ENCODE results near the gene MAPK9. TPM values are rescaled to one million over a fixed set of nuclear protein-coding genes. Genes with fewer than 3 reads are reported as not detected.
A peak's percentile ranks its signal among the peaks of the same experiment; 100 is the strongest.

MAPK9 gene
- total RNA-seq, 1 donor from 2014 or later: 30.3 TPM

GRCh38 chr5:180328296-180329137 is 36.6 kb upstream of the MAPK9 start:
- H3K4me1 Mint-ChIP-seq: no peaks in the 10 kb centered on the region
- CTCF ChIA-PET: interaction anchor here (0.5 to 2.4 kb wide), 11 partner anchors 9 to 527 kb away, joined by 3 to 39 read pairs (median 6); partner anchors contain the start of gene MAPK9
- H3K4me3 Mint-ChIP-seq: no peak overlapping the region
- no peak overlapping the region for H3K27ac Mint-ChIP-seq
- TF ChIP-seq CTCF (IDR thresholded peaks at IDR 0.05): no peak
- intact Hi-C loops (cut with micrococcal nuclease): loop anchor here (1.0 kb wide), 1 partner anchor 35 kb away; no protein-coding TSS in a partner anchor
- POLR2A ChIA-PET: interaction anchor here (0.7 kb wide), 1 partner anchor 35 kb away, joined by 4 read pairs; no protein-coding TSS in a partner anchor
- DNase-seq (peak; percentile 70), ATAC-seq (ENCODE audit: low read depth) (peak; percentile 75)
- H3K36me3 Mint-ChIP-seq (ENCODE audit: low read depth): no peaks in the 10 kb centered on the region
- H3K27me3 Mint-ChIP-seq: peaks cover 12% of the 10 kb centered on the region
- H3K9me3 Mint-ChIP-seq: no peaks in the 10 kb centered on the region

GRCh38 chr5:180326989-180327565 is 35.2 kb upstream of the MAPK9 start:
- no peak for TF ChIP-seq CTCF (IDR thresholded peaks at IDR 0.05)
- H3K4me3 Mint-ChIP-seq: no peak overlapping the region
- POLR2A ChIA-PET: no interaction called here
- ATAC-seq (ENCODE audit: low read depth) (no peak), DNase-seq (no peak)
- H3K27me3 Mint-ChIP-seq: peaks cover 7% of the 10 kb centered on the region
- intact Hi-C loops (cut with micrococcal nuclease): no loop called here
- H3K27ac Mint-ChIP-seq: no peak overlapping the region
- H3K36me3 Mint-ChIP-seq (ENCODE audit: low read depth): no peaks in the 10 kb centered on the region
- H3K9me3 Mint-ChIP-seq: no peaks in the 10 kb centered on the region
- CTCF ChIA-PET: interaction anchor here (1.2 to 2.4 kb wide), 2 partner anchors 11 to 33 kb away, joined by 3 to 39 read pairs; partner anchors contain the start of gene MAPK9
- no peaks in the 10 kb centered on the region for H3K4me1 Mint-ChIP-seq

- no peak overlapping the region for H3K4me3 Mint-ChIP-seq
- DNase-seq (no peak), ATAC-seq (ENCODE audit: low read depth) (no peak)
- H3K27ac Mint-ChIP-seq: no peak overlapping the region
- H3K9me3 Mint-ChIP-seq: no peaks in the 10 kb centered on the region
- H3K36me3 Mint-ChIP-seq (ENCODE audit: low read depth): no peaks in the 10 kb centered on the region
- no peak for TF ChIP-seq CTCF (IDR thresholded peaks at IDR 0.05)
- intact Hi-C loops (cut with micrococcal nuclease): no loop called here
- POLR2A ChIA-PET: no interaction called here
- no peaks in the 10 kb centered on the region for H3K4me1 Mint-ChIP-seq
- CTCF ChIA-PET: interaction anchor here (1.1 kb wide), 1 partner anchor 9 kb away, joined by 5 read pairs; no protein-coding TSS in a partner anchor
- no peaks in the 10 kb centered on the region for H3K27me3 Mint-ChIP-seq
Observed at GRCh38 chr5:180324601-180324950, 32.7 kb upstream of the MAPK9 start.

GRCh38 chr5:180323941-180324600 is 32.2 kb upstream of the MAPK9 start:
- Mint-ChIP-seq H3K9me3 (no peaks in the 10 kb centered on the region), H3K4me3 (no peak overlapping the region), H3K27me3 (no peaks in the 10 kb centered on the region), H3K36me3 (ENCODE audit: low read depth) (no peaks in the 10 kb centered on the region), H3K4me1 (no peaks in the 10 kb centered on the region), H3K27ac (no peak overlapping the region)
- no peak for DNase-seq
- ChIA-PET POLR2A (no interaction called here), CTCF (interaction anchor here (1.1 kb wide), 1 partner anchor 8 kb away, joined by 5 read pairs; no protein-coding TSS in a partner anchor)
- intact Hi-C loops (cut with micrococcal nuclease): no loop called here
- TF ChIP-seq CTCF (IDR thresholded peaks at IDR 0.05): no peak
- ATAC-seq (ENCODE audit: low read depth): no peak

GRCh38 chr5:180323160-180323559 is 31.3 kb upstream of the MAPK9 start:
- ATAC-seq (ENCODE audit: low read depth) (no peak), DNase-seq (no peak)
- Mint-ChIP-seq H3K9me3 (no peaks in the 10 kb centered on the region), H3K27ac (no peak overlapping the region), H3K4me3 (no peak overlapping the region), H3K36me3 (ENCODE audit: low read depth) (no peaks in the 10 kb centered on the region), H3K27me3 (peaks cover 2% of the 10 kb centered on the region), H3K4me1 (no peaks in the 10 kb centered on the region)
- POLR2A ChIA-PET: no interaction called here
- intact Hi-C loops (cut with micrococcal nuclease): no loop called here
- CTCF ChIA-PET: no interaction called here
- no peak for TF ChIP-seq CTCF (IDR thresholded peaks at IDR 0.05)

Measured in activated B cell treated with CpG ODN at 0.5 μM for 24 hours (primary cell).